GM12878 (cell line): ENCODE data around the gene CD248. TPM values are rescaled to one million over a fixed set of nuclear protein-coding genes. Genes with fewer than 3 reads are reported as not detected.

ENCODE experiments used
- CBX5 ChIP-seq: sonication (generic); IDR thresholded peaks from 2 replicates; pipeline ENCODE4 v1.6.1; 2016; ENCODE audit warnings: low read depth, moderate library complexity, mild to moderate bottlenecking, inconsistent platforms
- CHD1 ChIP-seq: IDR thresholded peaks from 2 replicates; pipeline ENCODE4 v1.6.1; 2012; ENCODE audit warnings: low read depth, low read length, improper control_type of control experiment
- EED ChIP-seq: sonication (generic); IDR thresholded peaks from 2 replicates; pipeline ENCODE4 v1.6.1; 2016; ENCODE audit warnings: antibody characterized with exemption, low read depth
- HCFC1 ChIP-seq: fragments of 150-350 bp; IDR thresholded peaks from 2 replicates; pipeline ENCODE4 v1.6.1; 2014; ENCODE audit warnings: low read length
- IRF4 ChIP-seq: IDR thresholded peaks from 2 replicates; pipeline ENCODE4 v1.6.1; 2011; ENCODE audit warnings: low read depth, low read length
- KLF5 ChIP-seq: fragments of 450-650 bp; IDR thresholded peaks from 2 replicates; pipeline ENCODE4 v1.6.1; 2014; ENCODE audit warnings: mild to moderate bottlenecking; ENCODE audit not compliant: partially characterized antibody
- NR2C1 ChIP-seq: fragments of 450-650 bp; IDR thresholded peaks from 2 replicates; pipeline ENCODE4 v1.6.1; 2017; ENCODE audit warnings: antibody characterized with exemption, mild to moderate bottlenecking, moderate library complexity
- PRDM15 ChIP-seq: fragments of 450-650 bp; formaldehyde crosslinking; IDR thresholded peaks from 2 replicates; pipeline ENCODE4 v1.4.0; 2020; ENCODE audit warnings: mild to moderate bottlenecking, moderate library complexity
- SREBF2 ChIP-seq: IDR thresholded peaks from 2 replicates; pipeline ENCODE4 v1.6.1; 2012; ENCODE audit warnings: mild to moderate bottlenecking, low read length
- TAF1 ChIP-seq: IDR thresholded peaks from 2 replicates; pipeline ENCODE4 v1.6.1; 2011; ENCODE audit warnings: mild to moderate bottlenecking, low read depth, low read length, borderline replicate concordance
- TARDBP ChIP-seq: IDR thresholded peaks from 2 replicates; pipeline ENCODE4 v1.6.1; 2016; ENCODE audit warnings: borderline replicate concordance
- ZNF274 ChIP-seq: IDR thresholded peaks from one replicate; pipeline ENCODE4 v1.8.0; 2011; ENCODE audit not compliant: insufficient read length, insufficient read depth
- polyA plus RNA-seq, 11 experiments: library from polyadenylated mRNA; depleted of rRNA in 4 of 11; unstranded in 6 of 11; stranded (reverse) in 5 of 11; fragments of >200 nt; fragmentation: Nextera tagmentation in 4 of 11; fragmentation: Illumina TruSeq in 1 of 11; extraction: Ambion mirVana in 4 of 11; extraction: Trizol in 1 of 11; gene quantifications; 1 replicate in 1 of 11; 2 replicates in 10 of 11; pipeline versions ENCODE4 v1.2.1 to v1.2.3, GENCODE V29; 2011 to 2016; ENCODE audit warnings: inconsistent platforms in 2 of 11, missing spikeins in 2 of 11, low read depth in 1 of 11
- total RNA-seq, 4 experiments: library from RNA; depleted of rRNA in 3 of 4; stranded (reverse); fragments of >200 nt in 3 of 4; fragmentation: Illumina TruSeq in 1 of 4; extraction: Trizol in 1 of 4; gene quantifications; 2 replicates each; pipeline versions ENCODE4 v1.2.1 to v1.2.3, GENCODE V29; 2013 to 2021
- TF ChIP-seq, protein P1 (sequence below): fragments of 450-650 bp; IDR thresholded peaks from 2 replicates; pipeline ENCODE4 v1.6.1; 2017; ENCODE audit warnings: antibody characterized with exemption, mild to moderate bottlenecking, moderate library complexity
- TF ChIP-seq, protein P2 (sequence below): IDR thresholded peaks from 2 replicates; pipeline ENCODE4 v1.6.1; 2012; ENCODE audit warnings: low read depth, low read length, improper control_type of control experiment
- TF ChIP-seq, protein P3 (sequence below): fragments of 450-650 bp; IDR thresholded peaks from 2 replicates; pipeline ENCODE4 v1.6.1; 2016; ENCODE audit warnings: mild to moderate bottlenecking

CD248 gene
- total and polyA plus RNA-seq, 10 of the 15 experiments (the other 5 are each of a cell fraction or from before 2014, with no cell fraction given), result 0.10 to 0.21 (median 0.20) TPM; not detected in 7

DNA sequence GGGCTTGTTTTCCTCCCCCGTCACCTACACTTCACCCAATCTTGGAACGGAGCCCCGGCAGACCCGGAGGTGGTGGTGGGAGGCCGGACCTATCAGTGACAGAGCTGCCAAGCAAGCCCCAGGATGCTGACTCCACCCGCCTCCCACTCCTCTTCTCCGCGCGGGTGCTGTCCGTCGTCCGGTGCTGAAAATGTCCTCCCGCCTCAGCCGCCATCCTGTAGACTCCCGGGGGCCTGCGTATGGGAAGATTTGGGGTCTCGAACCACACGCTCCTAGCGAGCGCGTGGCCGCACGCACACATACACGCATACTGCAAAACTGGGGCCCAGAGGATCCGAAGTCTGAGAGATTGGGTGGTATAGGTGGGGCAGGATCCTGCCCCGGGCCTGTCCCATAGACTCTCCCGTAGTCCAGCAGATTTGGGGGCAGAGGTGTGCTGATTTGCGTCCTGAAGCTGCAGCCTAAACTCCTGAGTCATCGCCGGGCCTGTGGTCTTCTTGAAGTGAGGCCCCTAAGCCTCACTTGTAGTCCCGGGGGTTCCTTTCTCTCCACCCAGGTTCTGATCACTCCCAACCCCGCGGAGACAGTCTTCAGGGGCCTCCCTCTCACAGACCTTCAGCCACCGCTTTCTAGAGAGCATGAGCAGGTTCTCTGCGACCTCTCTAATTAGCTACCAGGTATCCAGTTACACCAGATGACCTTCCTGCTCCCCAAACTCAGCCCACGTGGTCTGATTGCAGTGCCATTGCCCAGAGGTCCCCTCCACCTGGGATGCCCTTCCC lies 27.1 kb downstream of the CD248 start (continued):
- TF ChIP-seq NR2C1 (no peak), SREBF2 (no peak), ZNF274 (no peak), TARDBP (no peak), TAF1 (no peak), IRF4 (no peak), HCFC1 (no peak), EED (peak; percentile 53; the same call in 1 of the 2 replicates), CBX5 (no peak), KLF5 (no peak), CHD1 (no peak), PRDM15 (no peak)
- TF ChIP-seq, protein P1, sequence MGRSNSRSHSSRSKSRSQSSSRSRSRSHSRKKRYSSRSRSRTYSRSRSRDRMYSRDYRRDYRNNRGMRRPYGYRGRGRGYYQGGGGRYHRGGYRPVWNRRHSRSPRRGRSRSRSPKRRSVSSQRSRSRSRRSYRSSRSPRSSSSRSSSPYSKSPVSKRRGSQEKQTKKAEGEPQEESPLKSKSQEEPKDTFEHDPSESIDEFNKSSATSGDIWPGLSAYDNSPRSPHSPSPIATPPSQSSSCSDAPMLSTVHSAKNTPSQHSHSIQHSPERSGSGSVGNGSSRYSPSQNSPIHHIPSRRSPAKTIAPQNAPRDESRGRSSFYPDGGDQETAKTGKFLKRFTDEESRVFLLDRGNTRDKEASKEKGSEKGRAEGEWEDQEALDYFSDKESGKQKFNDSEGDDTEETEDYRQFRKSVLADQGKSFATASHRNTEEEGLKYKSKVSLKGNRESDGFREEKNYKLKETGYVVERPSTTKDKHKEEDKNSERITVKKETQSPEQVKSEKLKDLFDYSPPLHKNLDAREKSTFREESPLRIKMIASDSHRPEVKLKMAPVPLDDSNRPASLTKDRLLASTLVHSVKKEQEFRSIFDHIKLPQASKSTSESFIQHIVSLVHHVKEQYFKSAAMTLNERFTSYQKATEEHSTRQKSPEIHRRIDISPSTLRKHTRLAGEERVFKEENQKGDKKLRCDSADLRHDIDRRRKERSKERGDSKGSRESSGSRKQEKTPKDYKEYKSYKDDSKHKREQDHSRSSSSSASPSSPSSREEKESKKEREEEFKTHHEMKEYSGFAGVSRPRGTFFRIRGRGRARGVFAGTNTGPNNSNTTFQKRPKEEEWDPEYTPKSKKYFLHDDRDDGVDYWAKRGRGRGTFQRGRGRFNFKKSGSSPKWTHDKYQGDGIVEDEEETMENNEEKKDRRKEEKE, result no peak
- TF ChIP-seq, protein P2, sequence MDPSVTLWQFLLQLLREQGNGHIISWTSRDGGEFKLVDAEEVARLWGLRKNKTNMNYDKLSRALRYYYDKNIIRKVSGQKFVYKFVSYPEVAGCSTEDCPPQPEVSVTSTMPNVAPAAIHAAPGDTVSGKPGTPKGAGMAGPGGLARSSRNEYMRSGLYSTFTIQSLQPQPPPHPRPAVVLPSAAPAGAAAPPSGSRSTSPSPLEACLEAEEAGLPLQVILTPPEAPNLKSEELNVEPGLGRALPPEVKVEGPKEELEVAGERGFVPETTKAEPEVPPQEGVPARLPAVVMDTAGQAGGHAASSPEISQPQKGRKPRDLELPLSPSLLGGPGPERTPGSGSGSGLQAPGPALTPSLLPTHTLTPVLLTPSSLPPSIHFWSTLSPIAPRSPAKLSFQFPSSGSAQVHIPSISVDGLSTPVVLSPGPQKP, result no peak
- TF ChIP-seq, protein P3, sequence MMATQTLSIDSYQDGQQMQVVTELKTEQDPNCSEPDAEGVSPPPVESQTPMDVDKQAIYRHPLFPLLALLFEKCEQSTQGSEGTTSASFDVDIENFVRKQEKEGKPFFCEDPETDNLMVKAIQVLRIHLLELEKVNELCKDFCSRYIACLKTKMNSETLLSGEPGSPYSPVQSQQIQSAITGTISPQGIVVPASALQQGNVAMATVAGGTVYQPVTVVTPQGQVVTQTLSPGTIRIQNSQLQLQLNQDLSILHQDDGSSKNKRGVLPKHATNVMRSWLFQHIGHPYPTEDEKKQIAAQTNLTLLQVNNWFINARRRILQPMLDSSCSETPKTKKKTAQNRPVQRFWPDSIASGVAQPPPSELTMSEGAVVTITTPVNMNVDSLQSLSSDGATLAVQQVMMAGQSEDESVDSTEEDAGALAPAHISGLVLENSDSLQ, result no peak
